Loucy (cell line): ENCODE data around the gene ADCY2.

Source experiments
- H2AFZ ChIP-seq: fragments of 200-600 bp; sonication (generic); 2 replicates; pipeline ENCODE4 v1.6.0; 2016; ENCODE audit warnings: antibody characterized with exemption, mild to moderate bottlenecking, low read length, moderate library complexity
- H3F3A ChIP-seq: fragments of 200-600 bp; 2 replicates; pipeline ENCODE4 v1.6.0; 2016; ENCODE audit warnings: antibody characterized with exemption, low read depth, mild to moderate bottlenecking
- H3K27me3 ChIP-seq: fragments of 200-600 bp; sonication (generic); 2 replicates; pipeline ENCODE4 v1.6.1; 2014; ENCODE audit warnings: low read length, mild to moderate bottlenecking; ENCODE audit not compliant: insufficient read depth, poor library complexity, severe bottlenecking
- H3K36me3 ChIP-seq: fragments of 200-600 bp; sonication (generic); 2 replicates; pipeline ENCODE4 v1.6.1; 2016; ENCODE audit warnings: low read length; ENCODE audit not compliant: insufficient read depth
- H3K4me1 ChIP-seq: fragments of 200-600 bp; sonication (generic); 2 replicates; pipeline ENCODE4 v1.5.1; 2014; ENCODE audit warnings: low read length, mild to moderate bottlenecking; ENCODE audit not compliant: insufficient read depth, poor library complexity, severe bottlenecking
- H3K4me2 ChIP-seq: fragments of 200-600 bp; sonication (generic); 2 replicates; pipeline ENCODE4 v1.6.0; 2014; ENCODE audit warnings: antibody characterized with exemption, low read length, low read depth, mild to moderate bottlenecking; ENCODE audit not compliant: poor library complexity, severe bottlenecking
- H3K4me3 ChIP-seq: fragments of 200-600 bp; sonication (generic); 2 replicates; pipeline ENCODE4 v1.5.1; 2014; ENCODE audit warnings: low read length, mild to moderate bottlenecking, mixed read lengths; ENCODE audit not compliant: poor library complexity, severe bottlenecking
- H3K79me2 ChIP-seq: fragments of 200-600 bp; sonication (generic); 2 replicates; pipeline ENCODE4 v1.6.1; 2014; ENCODE audit warnings: low read length; ENCODE audit not compliant: insufficient read depth
- H3K9ac ChIP-seq: fragments of 200-600 bp; sonication (generic); 2 replicates; pipeline ENCODE4 v1.6.0; 2014; ENCODE audit warnings: mild to moderate bottlenecking, low read depth, low read length, moderate library complexity; ENCODE audit not compliant: poor library complexity, severe bottlenecking
- H3K9me2 ChIP-seq: fragments of 200-600 bp; sonication (generic); replicated peaks from 2 replicates; pipeline ENCODE4 v1.6.1; 2016; ENCODE audit warnings: low read depth, low read length, mixed read lengths
- H3K9me3 ChIP-seq: fragments of 200-600 bp; sonication (generic); 2 replicates; pipeline ENCODE4 v1.6.1; 2014; ENCODE audit warnings: mild to moderate bottlenecking, antibody characterized with exemption, low read length, low read depth; ENCODE audit not compliant: insufficient read depth
- H4K20me1 ChIP-seq: fragments of 200-600 bp; sonication (generic); 2 replicates; pipeline ENCODE4 v1.6.0; 2014; ENCODE audit warnings: antibody characterized with exemption, low read length, mild to moderate bottlenecking; ENCODE audit not compliant: insufficient read depth, poor library complexity, severe bottlenecking
- EZH2phosphoT487 ChIP-seq: fragments of 200-600 bp; IDR thresholded peaks from 2 replicates; pipeline ENCODE4 v1.6.1; 2018; ENCODE audit warnings: antibody characterized with exemption, mild to moderate bottlenecking, moderate library complexity, borderline replicate concordance
- TF ChIP-seq, protein P1 (sequence below): fragments of 200-600 bp; sonication (generic); conservative IDR thresholded peaks from 2 replicates; pipeline ENCODE4 v1.5.1; 2014; ENCODE audit warnings: mild to moderate bottlenecking, antibody characterized with exemption, low read length

Gene ADCY2

DNA sequence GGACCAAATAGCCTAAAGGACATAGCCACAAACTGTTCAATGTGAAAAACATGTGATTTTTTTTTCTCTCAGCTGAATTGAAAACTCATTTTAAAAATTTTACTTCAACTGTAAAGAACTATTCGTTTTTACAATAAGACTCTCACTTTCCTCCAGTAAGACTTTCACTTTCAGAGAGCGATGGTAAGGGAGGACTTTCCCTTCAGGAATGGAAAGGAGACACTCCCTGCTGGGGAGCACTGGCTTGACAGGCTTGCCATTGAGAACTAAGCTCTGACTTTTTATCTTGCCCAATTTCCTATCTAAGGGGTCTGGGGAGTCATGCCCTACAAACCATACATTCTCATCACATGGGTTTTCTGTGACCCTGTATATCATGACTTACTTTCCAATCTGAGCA lies 268.3 kb downstream of the ADCY2 start:
- no peak overlapping the region for H3K4me2 ChIP-seq
- H4K20me1 ChIP-seq, result no peaks in the 10 kb centered on the region
- no peak overlapping the region for H3K4me3 ChIP-seq
- no peaks in the 10 kb centered on the region for H3K27me3 ChIP-seq
- no peak overlapping the region for H2AFZ ChIP-seq
- H3K9me2 ChIP-seq, result no peaks in the 10 kb centered on the region
- H3F3A ChIP-seq, result no peaks in the 10 kb centered on the region
- no peak overlapping the region for H3K9ac ChIP-seq
- TF ChIP-seq, protein P1, sequence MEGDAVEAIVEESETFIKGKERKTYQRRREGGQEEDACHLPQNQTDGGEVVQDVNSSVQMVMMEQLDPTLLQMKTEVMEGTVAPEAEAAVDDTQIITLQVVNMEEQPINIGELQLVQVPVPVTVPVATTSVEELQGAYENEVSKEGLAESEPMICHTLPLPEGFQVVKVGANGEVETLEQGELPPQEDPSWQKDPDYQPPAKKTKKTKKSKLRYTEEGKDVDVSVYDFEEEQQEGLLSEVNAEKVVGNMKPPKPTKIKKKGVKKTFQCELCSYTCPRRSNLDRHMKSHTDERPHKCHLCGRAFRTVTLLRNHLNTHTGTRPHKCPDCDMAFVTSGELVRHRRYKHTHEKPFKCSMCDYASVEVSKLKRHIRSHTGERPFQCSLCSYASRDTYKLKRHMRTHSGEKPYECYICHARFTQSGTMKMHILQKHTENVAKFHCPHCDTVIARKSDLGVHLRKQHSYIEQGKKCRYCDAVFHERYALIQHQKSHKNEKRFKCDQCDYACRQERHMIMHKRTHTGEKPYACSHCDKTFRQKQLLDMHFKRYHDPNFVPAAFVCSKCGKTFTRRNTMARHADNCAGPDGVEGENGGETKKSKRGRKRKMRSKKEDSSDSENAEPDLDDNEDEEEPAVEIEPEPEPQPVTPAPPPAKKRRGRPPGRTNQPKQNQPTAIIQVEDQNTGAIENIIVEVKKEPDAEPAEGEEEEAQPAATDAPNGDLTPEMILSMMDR, result no peak
- no peak for TF ChIP-seq EZH2phosphoT487
- H3K79me2 ChIP-seq, result no peaks in the 10 kb centered on the region
- H3K4me1 ChIP-seq, result no peaks in the 10 kb centered on the region
- H3K9me3 ChIP-seq, result no peaks in the 10 kb centered on the region
- H3K36me3 ChIP-seq, result no peaks in the 10 kb centered on the region

DNA sequence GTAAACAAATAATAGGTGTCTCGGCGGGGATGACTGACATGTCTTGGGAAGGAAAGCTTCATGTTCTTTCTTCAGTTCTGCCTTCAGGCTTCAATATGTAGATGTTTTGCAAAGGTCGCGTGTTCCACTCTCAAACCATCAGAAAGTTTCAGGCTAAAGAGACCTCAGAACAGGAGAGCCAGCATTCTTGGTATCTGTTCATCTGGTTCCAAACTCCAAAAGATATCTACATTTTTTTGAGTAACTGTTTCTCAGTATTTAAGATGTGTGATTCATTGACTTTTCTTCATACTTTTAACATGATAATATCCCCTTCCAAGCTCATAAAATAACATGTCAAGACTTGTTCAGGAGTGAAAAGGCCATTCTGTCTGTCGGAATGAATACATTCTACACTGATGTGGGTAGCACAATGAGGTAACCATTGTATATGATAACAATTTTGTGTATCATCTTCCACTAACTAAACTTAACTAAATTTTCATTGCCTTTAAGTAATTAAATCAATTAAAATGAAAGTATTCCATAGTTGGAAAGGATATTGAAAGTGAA lies 271.4 kb downstream of the ADCY2 start:
- H3K9me2 ChIP-seq, result no peaks in the 10 kb centered on the region
- H4K20me1 ChIP-seq, result no peaks in the 10 kb centered on the region
- no peak overlapping the region for H2AFZ ChIP-seq
- H3K9ac ChIP-seq, result no peak overlapping the region
- H3K9me3 ChIP-seq, result 0 out of 2 replicates have a peak, but pooled peaks cover 4% of the 10 kb centered on the region
- no peaks in the 10 kb centered on the region for H3K27me3 ChIP-seq
- H3K4me3 ChIP-seq, result no peak overlapping the region
- H3K4me2 ChIP-seq, result no peak overlapping the region
- H3K4me1 ChIP-seq, result no peaks in the 10 kb centered on the region
- TF ChIP-seq EZH2phosphoT487, result no peak
- TF ChIP-seq, protein P1, result no peak
- H3K36me3 ChIP-seq, result no peaks in the 10 kb centered on the region
- no peaks in the 10 kb centered on the region for H3K79me2 ChIP-seq
- no peaks in the 10 kb centered on the region for H3F3A ChIP-seq

DNA sequence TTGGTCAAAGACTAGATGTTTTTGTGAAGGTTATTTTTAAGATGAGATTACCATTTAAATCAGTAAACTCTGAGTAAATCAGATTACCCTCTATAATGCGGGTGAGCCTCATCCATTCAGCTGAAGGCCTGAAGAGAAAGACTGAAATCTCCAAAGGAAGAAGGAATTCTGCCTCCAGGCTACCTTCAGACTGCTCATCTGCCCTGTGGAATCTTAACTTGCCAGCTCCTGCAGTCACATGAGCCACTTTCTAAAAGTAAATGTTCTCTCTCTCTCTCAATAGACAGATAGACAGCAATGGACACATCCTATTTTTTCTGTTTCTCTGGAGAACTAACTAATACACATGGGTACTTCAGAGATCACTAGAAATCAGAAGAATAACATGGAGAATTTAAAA lies 272.2 kb downstream of the ADCY2 start:
- Histone ChIP-seq H3K9ac (no peak overlapping the region), H3K9me3 (0 out of 2 replicates have a peak, but pooled peaks cover 4% of the 10 kb centered on the region), H3K27me3 (no peaks in the 10 kb centered on the region), H3K9me2 (no peaks in the 10 kb centered on the region), H3K79me2 (no peaks in the 10 kb centered on the region), H3K4me3 (no peak overlapping the region), H4K20me1 (no peaks in the 10 kb centered on the region), H3F3A (no peaks in the 10 kb centered on the region), H3K36me3 (no peaks in the 10 kb centered on the region), H3K4me2 (no peak overlapping the region), H3K4me1 (no peaks in the 10 kb centered on the region), H2AFZ (no peak overlapping the region)
- no peak for TF ChIP-seq EZH2phosphoT487

DNA sequence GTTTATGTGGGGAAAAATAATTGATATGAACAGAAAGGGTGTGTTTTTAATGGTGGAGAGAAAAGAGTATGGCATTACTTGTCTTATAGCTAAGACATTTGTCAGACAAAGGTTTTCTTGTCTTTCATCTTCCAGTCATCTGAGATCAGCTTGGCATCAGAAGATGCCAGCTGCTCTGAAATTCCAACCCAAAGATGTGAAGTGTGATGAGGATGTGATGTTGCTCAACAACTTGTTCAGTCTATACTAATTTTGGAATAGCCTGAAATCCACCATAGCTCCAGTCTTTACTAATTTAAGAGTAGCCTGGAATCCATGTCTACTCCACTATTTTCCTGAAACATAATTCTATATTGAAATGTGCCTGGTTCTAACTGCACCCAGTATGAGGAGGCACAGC lies 272.7 kb downstream of the ADCY2 start:
- Histone ChIP-seq H3K9me2 (no peaks in the 10 kb centered on the region), H3K9me3 (peaks cover 4% of the 10 kb centered on the region; the same call in 1 of the 2 replicates), H2AFZ (no peak overlapping the region), H3K4me2 (no peak overlapping the region), H3K4me3 (no peak overlapping the region), H3K4me1 (no peaks in the 10 kb centered on the region), H3F3A (no peaks in the 10 kb centered on the region), H3K27me3 (no peaks in the 10 kb centered on the region), H3K36me3 (no peaks in the 10 kb centered on the region), H3K9ac (no peak overlapping the region), H3K79me2 (no peaks in the 10 kb centered on the region), H4K20me1 (no peaks in the 10 kb centered on the region)
- TF ChIP-seq EZH2phosphoT487, result no peak
- TF ChIP-seq, protein P1, result no peak
